ENCODE data around the gene BMPR2. TPM values are rescaled to one million over a fixed set of nuclear protein-coding genes. Genes with fewer than 3 reads are reported as not detected.

BMPR2 gene
- total and polyA plus RNA-seq, 2 of the 4 experiments (the other 2 are of a cell fraction) = 17.0 to 30.1 TPM

- no peak overlapping the region for H4K8ac ChIP-seq (ENCODE audit: low read depth in 2 of 2, low read length in 2 of 2)
- no peak overlapping the region for H2BK15ac ChIP-seq (ENCODE audit: low read depth, low read length)
- H3K9me3 ChIP-seq (ENCODE audit: control insufficient read depth, insufficient read depth, low read length) = no peaks in the 10 kb centered on the region
- no peak overlapping the region for H2BK5ac ChIP-seq (ENCODE audit: low read depth, low read length, poor library complexity, severe bottlenecking)
- DNase-seq (peak; percentile 38), ATAC-seq (ENCODE audit: low read depth) (no peak; the same call in 1 of the 2 replicates)
- no peak overlapping the region for H3K9ac ChIP-seq (ENCODE audit: low read depth, low read length)
- no peak overlapping the region for H2AK5ac ChIP-seq (ENCODE audit: low read depth, low read length)
- intact Hi-C loops (cut with micrococcal nuclease) (no loop called here), dilution Hi-C loops (cut with HindIII; ENCODE audit: low sequenced_read_pairs, unreplicated experiment) (no loop called here), in situ Hi-C loops (cut with MboI; ENCODE audit: low sequenced_read_pairs) (no loop called here)
- H2AK9ac ChIP-seq (replicated peaks; ENCODE audit: low read depth, low read length, poor library complexity) = no peak overlapping the region
- H3K23ac ChIP-seq (ENCODE audit: low read depth, low read length) = no peak overlapping the region
- no peak overlapping the region for H4K91ac ChIP-seq (ENCODE audit: insufficient read depth, low read depth, low read length)
- H3K18ac ChIP-seq (ENCODE audit: low read depth, low read length) = no peak overlapping the region
- H2AFZ ChIP-seq (replicated peaks; ENCODE audit: low read length, poor library complexity) = no peak overlapping the region
- H3K27me3 ChIP-seq (ENCODE audit: control insufficient read depth, insufficient read depth, low read length) = no peaks in the 10 kb centered on the region
- no peak overlapping the region for H3K27ac ChIP-seq (ENCODE audit: insufficient read depth, low read length)
- no peaks in the 10 kb centered on the region for H3K36me3 ChIP-seq (ENCODE audit: control insufficient read depth, insufficient read depth, low read length)
- H2BK120ac ChIP-seq (ENCODE audit: low read depth, low read length) = no peak overlapping the region
- no TSS peak for BruUV-seq (replicated peaks)
- H3K79me1 ChIP-seq (ENCODE audit: low read depth in 1 of 2, low read length in 2 of 2) = no peaks in the 10 kb centered on the region
- no peak overlapping the region for H3K4me3 ChIP-seq (ENCODE audit: insufficient read depth, low read depth, low read length)
- no peaks in the 10 kb centered on the region for H3K9me1 ChIP-seq (ENCODE audit: insufficient read depth, low read length)
- ChIA-PET POLR2A (ENCODE audit: unreplicated experiment) (no interaction called here), CTCF (interaction anchor here (0.6 kb wide), 1 partner anchor 16 kb away, joined by 3 read pairs; no protein-coding TSS in a partner anchor)
- no peak for TF ChIP-seq CTCF (conservative IDR thresholded peaks at IDR 0.05; ENCODE audit: low read depth, low read length)
- no peak for TF ChIP-seq BHLHE40 (IDR thresholded peaks at IDR 0.05; ENCODE audit: low read depth, low read length)
- TF ChIP-seq FOS (IDR thresholded peaks at IDR 0.05; ENCODE audit: low read depth, low read length) = no peak
- TF ChIP-seq RAD21 (IDR thresholded peaks at IDR 0.05; ENCODE audit: low read length) = no peak
- TF ChIP-seq USF2 (IDR thresholded peaks at IDR 0.05; ENCODE audit: low read depth, low read length) = no peak
- no peak for TF ChIP-seq RCOR1 (IDR thresholded peaks at IDR 0.05; ENCODE audit: insufficient replicate concordance, low read length)
- no peak for TF ChIP-seq NFE2L2 (IDR thresholded peaks at IDR 0.05; ENCODE audit: low read depth, low read length)
- TF ChIP-seq CEBPB (IDR thresholded peaks at IDR 0.05; ENCODE audit: low read depth, low read length) = no peak
- TF ChIP-seq MAFK (IDR thresholded peaks at IDR 0.05; ENCODE audit: low read depth, low read length) = no peak
- no peak for TF ChIP-seq RFX5 (IDR thresholded peaks at IDR 0.05; ENCODE audit: low read depth, low read length)
- TF ChIP-seq ELK1 (IDR thresholded peaks at IDR 0.05; ENCODE audit: borderline replicate concordance, low read depth, low read length) = no peak
- no peak for TF ChIP-seq POLR2A (IDR thresholded peaks at IDR 0.05; ENCODE audit: low read depth, low read length)
- no peak for TF ChIP-seq MXI1 (IDR thresholded peaks at IDR 0.05; ENCODE audit: borderline replicate concordance, low read depth, low read length)
- TF ChIP-seq SMC3 (IDR thresholded peaks at IDR 0.05; ENCODE audit: low read depth, low read length) = no peak
- TF ChIP-seq MAZ (IDR thresholded peaks at IDR 0.05; ENCODE audit: borderline replicate concordance, low read depth, low read length) = no peak
- TF ChIP-seq CHD1 (IDR thresholded peaks at IDR 0.05; ENCODE audit: low read depth, low read length) = no peak
- no peaks in the 10 kb centered on the region for H3K4me1 ChIP-seq (ENCODE audit: control insufficient read depth, insufficient read depth, low read length)
- no peak overlapping the region for H3K56ac ChIP-seq (ENCODE audit: extremely low read depth, insufficient read depth, low read length)
- H4K5ac ChIP-seq (ENCODE audit: low read depth, low read length) = no peak overlapping the region
- H3K14ac ChIP-seq (replicated peaks; ENCODE audit: low read depth, low read length) = no peak overlapping the region
- WGBS, 2 experiments (ENCODE audit: extremely low coverage in 2 of 2, insufficient read length in 1 of 2) = no CpG with 5 or more reads among the region's 4 CpGs
- H2BK20ac ChIP-seq (ENCODE audit: low read depth, low read length) = no peak overlapping the region
- H3K4ac ChIP-seq (ENCODE audit: low read depth, low read length) = no peak overlapping the region
- H4K20me1 ChIP-seq (ENCODE audit: insufficient read depth, low read length) = no peaks in the 10 kb centered on the region
- no peak overlapping the region for H3K4me2 ChIP-seq (ENCODE audit: low read depth, low read length)
Observed at GRCh38 chr2:202604699-202605098, 228.6 kb downstream of the BMPR2 start.
